Muscle layer of duodenum (tissue), 2 donors: ENCODE results near the gene CCDC141.

Experiments
- H3K27ac ChIP-seq: one replicate; pipeline ENCODE4 v1.7.0; 2013; ENCODE audit warnings: mild to moderate bottlenecking, low read length
- H3K27me3 ChIP-seq: one replicate; pipeline ENCODE4 v1.7.0; 2013; ENCODE audit warnings: low read depth, mild to moderate bottlenecking, control low read depth, low read length
- H3K36me3 ChIP-seq, 2 donors: one replicate each; pipeline ENCODE4 v1.7.0; 2013; ENCODE audit warnings: low read length in 2 of 2, control low read depth in 1 of 2, mild to moderate bottlenecking in 1 of 2; ENCODE audit not compliant: insufficient read depth in 2 of 2, control insufficient read depth in 1 of 2
- H3K4me1 ChIP-seq, 2 donors: one replicate each; pipeline ENCODE4 v1.7.0; 2013; ENCODE audit warnings: low read length in 2 of 2, mild to moderate bottlenecking in 2 of 2, control low read depth in 1 of 2, moderate library complexity in 1 of 2; ENCODE audit not compliant: insufficient read depth in 2 of 2, control insufficient read depth in 1 of 2
- H3K4me3 ChIP-seq, 2 donors: one replicate each; pipeline ENCODE4 v1.7.0; 2013; ENCODE audit warnings: low read length in 2 of 2, low read depth in 1 of 2, mild to moderate bottlenecking in 1 of 2
- H3K9me3 ChIP-seq, 2 donors: one replicate each; pipeline ENCODE4 v1.7.0; 2013; ENCODE audit warnings: low read length in 2 of 2, control low read depth in 1 of 2, mild to moderate bottlenecking in 1 of 2; ENCODE audit not compliant: control insufficient read depth in 1 of 2
- donor health status: healthy.

The CCDC141 gene

DNA sequence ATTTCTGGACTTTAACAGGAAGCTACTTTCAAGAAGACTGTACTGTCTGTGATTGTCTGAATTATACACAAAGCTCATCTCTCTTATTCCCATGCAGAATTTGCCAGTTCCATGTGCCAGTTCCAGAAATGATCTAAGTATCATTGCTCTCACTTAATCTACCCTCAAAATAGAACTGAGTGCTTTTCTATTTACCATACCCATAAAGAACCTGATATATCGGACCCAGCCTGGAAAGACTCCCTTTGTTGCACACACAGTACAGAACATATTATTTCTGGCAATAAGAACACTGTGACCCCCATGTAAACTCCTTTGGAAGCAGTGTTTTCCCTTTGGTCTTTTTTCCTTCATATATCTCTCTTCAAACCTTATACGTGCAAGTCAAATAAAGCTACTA is 140.4 kb downstream of the CCDC141 start:
- no peak overlapping the region for H3K27ac ChIP-seq
- H3K27me3 ChIP-seq: no peaks in the 10 kb centered on the region
- H3K36me3 ChIP-seq: no peaks in the 10 kb centered on the region
- H3K4me1 ChIP-seq: no peaks in the 10 kb centered on the region
- no peaks in the 10 kb centered on the region for H3K9me3 ChIP-seq
- no peak overlapping the region for H3K4me3 ChIP-seq

DNA sequence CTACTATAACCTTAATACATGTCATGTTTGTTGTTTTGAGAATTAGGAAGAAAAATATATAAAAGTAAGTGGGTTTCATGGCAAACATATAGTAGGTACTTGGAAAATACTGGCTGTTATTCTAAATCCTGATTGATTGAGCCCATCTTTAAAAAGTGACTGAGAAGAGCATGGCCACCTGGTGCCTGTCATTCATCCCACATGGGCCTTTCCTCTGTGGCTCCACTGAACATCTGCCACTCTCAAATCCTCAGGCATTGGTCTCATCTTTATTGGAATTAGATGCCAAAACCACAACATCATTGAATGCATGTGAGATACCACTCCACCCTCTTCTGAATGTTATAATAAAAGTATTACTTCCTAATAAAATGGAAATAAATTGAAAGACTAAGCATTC is 141.1 kb downstream of the CCDC141 start:
- Histone ChIP-seq H3K27ac (no peak overlapping the region), H3K36me3 (no peaks in the 10 kb centered on the region), H3K9me3 (no peaks in the 10 kb centered on the region), H3K27me3 (no peaks in the 10 kb centered on the region), H3K4me3 (no peak overlapping the region), H3K4me1 (no peaks in the 10 kb centered on the region)

DNA sequence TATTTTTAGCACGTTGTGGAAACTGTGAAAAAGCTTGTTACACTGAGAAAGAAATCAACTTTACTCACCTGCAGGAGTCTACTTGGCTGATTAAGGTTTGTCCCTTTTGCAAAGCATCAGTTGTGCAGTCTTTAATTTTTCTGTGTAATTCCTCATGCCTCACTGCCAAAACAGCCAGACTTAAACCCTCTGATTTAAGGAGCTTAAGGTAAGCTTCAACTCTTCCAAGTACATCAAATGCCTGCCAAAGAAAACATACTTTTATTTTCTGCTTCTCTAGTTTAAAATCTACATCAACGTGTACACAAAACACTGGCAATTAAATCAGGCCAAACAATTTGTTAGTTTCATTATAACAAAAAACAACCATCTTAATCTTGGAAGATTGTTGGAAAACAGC is 144.7 kb downstream of the CCDC141 start:
- no peaks in the 10 kb centered on the region for H3K4me1 ChIP-seq
- no peak overlapping the region for H3K27ac ChIP-seq
- H3K4me3 ChIP-seq: no peak overlapping the region
- no peaks in the 10 kb centered on the region for H3K36me3 ChIP-seq
- H3K27me3 ChIP-seq: no peaks in the 10 kb centered on the region
- no peaks in the 10 kb centered on the region for H3K9me3 ChIP-seq

DNA sequence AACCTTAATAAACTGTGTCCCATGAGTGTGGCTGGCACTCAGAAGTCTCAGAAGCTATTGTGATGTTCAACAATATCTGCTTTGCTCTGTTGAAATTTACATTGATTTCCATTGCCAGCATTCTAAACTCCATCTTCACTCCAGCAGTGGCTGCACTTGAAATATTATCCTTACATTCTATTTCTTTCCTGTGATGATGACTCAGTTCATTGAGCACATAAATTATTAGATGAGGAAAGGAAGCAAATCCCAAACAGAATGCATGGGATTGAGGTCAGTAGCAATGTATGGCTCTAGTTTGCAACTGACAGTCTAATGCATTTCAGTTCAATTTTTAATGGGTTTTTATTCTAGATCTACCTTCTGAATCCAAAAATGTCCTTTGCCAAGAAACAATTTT is 150.3 kb downstream of the CCDC141 start:
- no peaks in the 10 kb centered on the region for H3K9me3 ChIP-seq
- no peaks in the 10 kb centered on the region for H3K4me1 ChIP-seq
- H3K27ac ChIP-seq: no peak overlapping the region
- H3K4me3 ChIP-seq: no peak overlapping the region
- H3K36me3 ChIP-seq: no peaks in the 10 kb centered on the region
- H3K27me3 ChIP-seq: no peaks in the 10 kb centered on the region

DNA sequence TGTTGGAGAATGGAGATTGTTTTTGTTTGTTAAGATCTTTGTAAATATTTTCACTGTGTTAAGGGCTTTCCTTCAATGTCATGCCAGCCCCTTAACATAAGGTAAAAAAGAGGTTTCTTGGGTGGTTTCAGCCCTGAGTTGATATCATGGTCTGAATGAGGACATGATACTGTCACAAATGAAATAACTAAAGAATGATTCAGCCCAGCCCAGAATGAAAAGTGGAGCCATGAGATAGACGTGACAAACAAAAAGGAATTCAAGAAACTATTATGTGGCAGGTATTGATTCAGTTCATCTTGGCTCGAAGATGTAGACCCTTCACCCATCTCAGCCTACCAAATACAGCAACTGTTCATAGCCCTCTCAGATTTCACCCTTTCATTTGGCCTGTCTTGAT is 154.1 kb downstream of the CCDC141 start:
- H3K4me3 ChIP-seq: no peak overlapping the region
- H3K4me1 ChIP-seq: no peaks in the 10 kb centered on the region
- H3K27ac ChIP-seq: no peak overlapping the region
- no peaks in the 10 kb centered on the region for H3K27me3 ChIP-seq
- H3K36me3 ChIP-seq: no peaks in the 10 kb centered on the region
- H3K9me3 ChIP-seq: no peaks in the 10 kb centered on the region

DNA sequence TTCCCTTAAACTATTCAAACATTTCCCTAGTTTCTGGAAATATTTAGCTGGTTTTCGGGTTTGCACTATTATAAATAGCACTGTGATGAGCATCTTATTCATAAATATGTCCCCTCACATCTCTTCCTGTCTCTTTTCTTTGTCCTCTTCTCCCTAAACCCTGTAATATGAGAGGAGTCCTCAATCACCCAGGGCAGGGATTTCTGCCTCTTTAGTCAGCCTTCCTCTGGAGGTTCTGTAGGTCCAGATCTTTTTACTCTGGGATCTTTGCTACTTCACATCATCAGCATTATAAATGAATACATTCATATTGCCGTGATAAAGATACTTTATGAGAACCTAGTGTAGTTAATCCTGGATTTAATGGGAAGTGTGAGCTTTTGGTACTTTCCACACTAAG is 154.8 kb downstream of the CCDC141 start:
- H3K27ac ChIP-seq: no peak overlapping the region
- H3K9me3 ChIP-seq: no peaks in the 10 kb centered on the region
- no peaks in the 10 kb centered on the region for H3K4me1 ChIP-seq
- no peaks in the 10 kb centered on the region for H3K36me3 ChIP-seq
- H3K4me3 ChIP-seq: no peak overlapping the region
- H3K27me3 ChIP-seq: no peaks in the 10 kb centered on the region

DNA sequence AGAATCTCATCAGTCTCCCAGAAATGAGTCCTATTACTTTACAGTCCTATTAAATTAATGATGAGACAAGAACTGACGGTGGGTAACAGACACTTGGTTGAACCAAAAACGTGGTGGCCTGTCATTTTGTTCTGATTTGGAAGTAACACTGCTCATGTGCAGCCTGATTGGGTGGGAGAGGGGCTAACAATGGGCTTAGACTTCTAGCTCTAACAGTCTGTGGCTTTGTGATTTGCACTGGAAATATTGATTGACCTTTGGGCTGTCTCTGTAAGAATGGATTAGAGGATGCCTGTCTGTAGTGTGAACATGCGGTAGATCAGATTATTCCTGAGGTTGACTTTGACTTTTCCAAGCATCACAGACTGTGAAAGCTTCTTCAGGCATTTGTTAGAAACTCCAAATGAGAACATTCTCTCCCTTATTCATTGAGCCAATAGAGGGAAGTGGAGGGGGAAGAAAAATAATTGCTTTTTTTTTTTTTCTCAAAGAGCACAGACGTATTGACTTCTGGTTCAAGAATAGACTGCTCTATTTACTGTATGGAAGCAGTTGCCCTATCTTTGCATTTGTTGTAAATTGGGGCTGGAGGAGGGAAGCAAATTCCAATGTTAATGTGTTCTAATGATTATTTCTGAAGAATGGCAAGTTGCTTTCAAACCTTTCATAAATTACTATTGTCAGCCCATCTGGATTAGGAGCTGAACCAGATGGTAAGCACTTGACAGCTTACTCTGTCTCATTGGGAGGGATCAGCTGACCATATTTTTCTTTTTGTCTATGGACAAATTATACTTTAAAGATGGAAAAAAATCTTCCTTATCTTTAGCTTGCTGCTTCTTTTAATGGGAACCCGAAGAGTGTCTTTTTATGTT is 156.9 kb downstream of the CCDC141 start:
- H3K4me3 ChIP-seq: no peak overlapping the region
- no peaks in the 10 kb centered on the region for H3K27me3 ChIP-seq
- H3K36me3 ChIP-seq: no peaks in the 10 kb centered on the region
- H3K9me3 ChIP-seq: no peaks in the 10 kb centered on the region
- H3K27ac ChIP-seq: no peak overlapping the region
- no peaks in the 10 kb centered on the region for H3K4me1 ChIP-seq

DNA sequence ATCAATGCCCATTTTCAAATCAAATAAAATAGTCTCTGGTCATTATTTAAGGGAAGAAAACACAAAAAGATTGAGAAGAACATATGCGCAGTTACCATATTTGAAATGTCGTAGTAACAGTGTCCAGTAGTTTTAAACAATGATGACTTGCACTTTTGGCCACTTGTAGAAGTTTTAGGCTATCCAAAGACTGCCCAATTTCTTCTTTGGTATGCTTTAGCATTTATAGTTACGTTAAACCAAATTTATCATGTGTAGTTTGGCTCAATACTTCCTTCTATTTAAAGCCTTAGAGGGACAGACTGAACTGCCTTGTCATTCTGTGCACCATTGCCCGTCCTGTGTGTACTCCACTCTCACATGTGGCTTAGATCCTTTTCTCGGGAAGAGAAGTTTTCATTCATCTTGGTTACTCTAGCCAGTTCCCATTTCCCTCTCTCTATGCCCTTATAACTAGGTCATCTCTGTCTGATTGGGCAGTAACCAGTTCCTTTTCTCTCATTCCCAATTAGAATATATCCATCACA is 157.9 kb downstream of the CCDC141 start:
- Histone ChIP-seq H3K9me3 (no peaks in the 10 kb centered on the region), H3K36me3 (no peaks in the 10 kb centered on the region), H3K4me1 (no peaks in the 10 kb centered on the region), H3K27ac (no peak overlapping the region), H3K4me3 (no peak overlapping the region), H3K27me3 (no peaks in the 10 kb centered on the region)

DNA sequence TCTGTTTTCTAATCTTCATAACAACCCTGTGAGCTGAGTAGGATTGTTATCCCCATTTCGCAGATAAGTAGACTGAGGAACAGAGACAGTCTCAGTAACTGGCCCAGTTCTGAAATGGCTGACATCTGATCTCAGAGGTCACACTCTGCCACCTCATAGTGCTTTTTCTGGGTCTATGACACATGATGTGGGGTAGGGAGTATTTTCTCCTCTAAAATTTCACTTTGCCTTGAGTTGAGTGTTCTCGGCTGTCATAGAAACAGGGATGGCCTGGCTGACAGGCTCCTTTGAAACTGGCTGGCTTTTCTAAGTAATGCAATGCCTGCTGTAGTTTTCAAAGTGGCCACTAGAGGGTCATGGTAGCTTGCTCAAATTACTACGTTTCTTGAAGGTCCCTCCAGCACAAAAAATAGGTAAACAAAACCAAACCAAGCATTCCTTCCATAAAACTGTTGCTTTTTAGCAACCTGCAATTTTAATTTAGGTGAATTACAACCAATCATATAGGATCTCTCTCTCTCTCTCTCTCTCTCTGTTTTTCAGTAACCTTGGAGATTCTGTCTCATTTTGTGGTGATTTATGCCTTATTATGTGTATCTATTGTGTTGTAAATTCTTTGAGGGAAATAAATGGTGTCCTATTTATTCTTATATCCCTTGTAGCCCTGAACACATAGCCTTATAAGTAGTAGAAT is 158.5 kb downstream of the CCDC141 start:
- Histone ChIP-seq H3K36me3 (no peaks in the 10 kb centered on the region), H3K27me3 (no peaks in the 10 kb centered on the region), H3K9me3 (no peaks in the 10 kb centered on the region), H3K4me3 (no peak overlapping the region), H3K27ac (no peak overlapping the region), H3K4me1 (no peaks in the 10 kb centered on the region)

DNA sequence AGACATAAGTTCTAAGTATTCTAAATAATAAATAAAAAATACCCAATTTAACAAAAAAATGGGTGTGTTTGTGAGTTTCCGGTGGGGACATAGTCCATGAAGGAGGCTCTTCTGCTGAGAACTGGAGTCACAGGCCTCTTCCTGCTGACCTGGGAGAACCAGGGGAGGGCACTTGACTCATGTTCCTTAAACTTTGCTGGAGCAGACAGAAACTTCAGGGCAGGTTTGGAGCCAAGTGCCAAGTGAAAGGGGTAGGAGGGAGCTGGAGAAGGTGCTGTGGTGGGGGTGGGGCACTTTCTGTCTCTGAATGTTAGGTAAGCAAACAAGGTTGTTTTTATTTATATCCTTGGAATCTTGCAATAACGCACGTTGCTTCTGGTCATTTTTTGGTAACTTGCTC is 163.9 kb downstream of the CCDC141 start:
- no peaks in the 10 kb centered on the region for H3K27me3 ChIP-seq
- no peak overlapping the region for H3K27ac ChIP-seq
- no peaks in the 10 kb centered on the region for H3K36me3 ChIP-seq
- H3K9me3 ChIP-seq: no peaks in the 10 kb centered on the region
- H3K4me3 ChIP-seq: no peak overlapping the region
- no peaks in the 10 kb centered on the region for H3K4me1 ChIP-seq

DNA sequence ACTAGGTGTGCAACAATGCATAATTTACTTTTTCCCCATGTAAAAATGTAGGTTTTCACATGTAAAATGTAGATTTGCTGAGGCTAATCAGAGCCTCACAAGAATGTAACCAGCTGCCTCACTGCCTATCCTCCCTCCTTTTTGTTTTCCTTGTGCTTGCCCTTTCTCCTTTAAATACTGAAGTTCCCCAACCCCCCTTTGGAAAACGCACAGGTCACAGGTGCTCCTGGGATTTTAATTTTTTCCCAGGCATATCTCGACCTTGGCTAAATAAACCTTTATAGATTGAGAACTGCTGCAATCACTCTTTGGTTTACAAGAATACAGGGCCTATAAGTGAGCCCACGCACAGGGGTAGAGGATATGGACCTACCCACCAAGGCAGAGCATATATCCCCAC is 165.5 kb downstream of the CCDC141 start:
- Histone ChIP-seq H3K9me3 (no peaks in the 10 kb centered on the region), H3K4me1 (no peaks in the 10 kb centered on the region), H3K4me3 (no peak overlapping the region), H3K27me3 (no peaks in the 10 kb centered on the region), H3K27ac (no peak overlapping the region), H3K36me3 (no peaks in the 10 kb centered on the region)
